Caco-2 (cell line): ENCODE data around the gene PIK3IP1. TPM values are rescaled to one million over a fixed set of nuclear protein-coding genes. Genes with fewer than 3 reads are reported as not detected.

Experiments
- BruUV-seq: library from RNA; stranded (reverse); fragments of 400-500 nt; replicated peaks from 2 replicates; lab custom pipeline; 2021; lab: Mats Ljungman, UMichigan
- CTCF ChIA-PET: fragments of 300-600 bp; sonication (Branson Sonifier 250); formaldehyde crosslinking; loops from one replicate; lab custom pipeline; 2022; ENCODE audit warnings: antibody characterized with exemption; lab: Charles Lee
- POLR2A ChIA-PET: fragments of 300-600 bp; sonication (Branson Sonifier 250); formaldehyde crosslinking; loops from one replicate; lab custom pipeline; 2022; ENCODE audit warnings: antibody characterized with exemption; lab: Charles Lee
- DNase-seq, 2 experiments: peaks; one replicate each; pipeline versions ENCODE4 v3.0.0 to v3.0.0-alpha.2; 2020 to 2022
- H3K27me3 ChIP-seq: replicated peaks from 2 replicates; pipeline ENCODE4 v1.6.0; 2011; ENCODE audit warnings: low read length; ENCODE audit not compliant: control insufficient read depth, insufficient read depth
- H3K36me3 ChIP-seq: 2 replicates; pipeline ENCODE4 v1.5.1; 2011; ENCODE audit warnings: low read length; ENCODE audit not compliant: control insufficient read depth, insufficient read depth
- H3K4me1 ChIP-seq: fragments of 250-450 bp; sonication (Bioruptor Pico); 2 replicates; pipeline ENCODE4 v1.5.1; 2020; ENCODE audit warnings: mild to moderate bottlenecking
- H3K4me3 ChIP-seq: 2 replicates; pipeline ENCODE4 v1.5.1; 2011; ENCODE audit warnings: low read depth, mild to moderate bottlenecking, control low read depth, low read length
- H3K9me3 ChIP-seq: fragments of 250-450 bp; sonication (Bioruptor Pico); 2 replicates; pipeline ENCODE4 v1.5.1; 2020; ENCODE audit warnings: mild to moderate bottlenecking, moderate library complexity
- H3K27ac Mint-ChIP-seq: one replicate; pipeline ENCODE4 v1.8.0; 2022; ENCODE audit warnings: mixed read lengths; ENCODE audit not compliant: unreplicated experiment
- H3K27me3 Mint-ChIP-seq: one replicate; pipeline ENCODE4 v1.8.0; 2022; ENCODE audit warnings: mixed read lengths; ENCODE audit not compliant: insufficient read depth, unreplicated experiment
- H3K36me3 Mint-ChIP-seq: one replicate; pipeline ENCODE4 v1.8.0; 2022; ENCODE audit warnings: mild to moderate bottlenecking, mixed read lengths; ENCODE audit not compliant: insufficient read depth, unreplicated experiment
- H3K4me1 Mint-ChIP-seq: one replicate; pipeline ENCODE4 v1.8.0; 2022; ENCODE audit warnings: low read depth, mixed read lengths; ENCODE audit not compliant: unreplicated experiment
- H3K4me3 Mint-ChIP-seq: one replicate; pipeline ENCODE4 v1.8.0; 2022; ENCODE audit warnings: mild to moderate bottlenecking, moderate library complexity, mixed read lengths; ENCODE audit not compliant: unreplicated experiment
- H3K9me3 Mint-ChIP-seq: one replicate; pipeline ENCODE4 v1.8.0; 2022; ENCODE audit warnings: mixed read lengths; ENCODE audit not compliant: unreplicated experiment
- intact Hi-C: fragments of 100-400 bp; cut with micrococcal nuclease; formaldehyde crosslinking; loops from one replicate; pipeline ENCODE4 v1.10.0; 2022; ENCODE audit not compliant: unreplicated experiment
- total RNA-seq: library from RNA; stranded (reverse); gene quantifications from 2 replicates; pipeline ENCODE4 v1.2.3, GENCODE V29; 2022
- TF ChIP-seq, protein P1 (sequence below), 2 experiments: fragments of 200-600 bp in 1 of 2; IDR thresholded peaks; 1 replicate in 1 of 2; 2 replicates in 1 of 2; pipeline versions ENCODE4 v1.5.1 to v1.8.0; 2011 to 2022; ENCODE audit warnings: antibody characterized with exemption in 1 of 2, control low read depth in 1 of 2, inconsistent platforms in 1 of 2, low read depth in 1 of 2, low read length in 1 of 2, mild to moderate bottlenecking in 1 of 2, moderate library complexity in 1 of 2; ENCODE audit not compliant: insufficient read depth in 1 of 2, severe bottlenecking in 1 of 2, unreplicated experiment in 1 of 2

Gene PIK3IP1
- total RNA-seq, 1 experiment from 2014 or later = 0.68 TPM

DNA sequence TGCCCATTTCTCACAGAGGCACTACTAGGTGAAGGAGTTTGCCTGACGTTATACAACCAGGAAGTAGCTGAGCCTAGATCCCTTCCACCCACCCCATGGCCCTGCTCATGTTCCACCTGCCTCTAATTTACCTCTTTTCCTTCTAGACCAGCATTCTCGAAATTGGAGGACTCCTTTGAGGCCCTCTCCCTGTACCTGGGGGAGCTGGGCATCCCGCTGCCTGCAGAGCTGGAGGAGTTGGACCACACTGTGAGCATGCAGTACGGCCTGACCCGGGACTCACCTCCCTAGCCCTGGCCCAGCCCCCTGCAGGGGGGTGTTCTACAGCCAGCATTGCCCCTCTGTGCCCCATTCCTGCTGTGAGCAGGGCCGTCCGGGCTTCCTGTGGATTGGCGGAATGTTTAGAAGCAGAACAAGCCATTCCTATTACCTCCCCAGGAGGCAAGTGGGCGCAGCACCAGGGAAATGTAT is 14.1 kb downstream of the PIK3IP1 start:
- no peaks in the 10 kb centered on the region for H3K9me3 Mint-ChIP-seq
- no peak overlapping the region for H3K27ac Mint-ChIP-seq
- no peak overlapping the region for H3K4me3 ChIP-seq
- no peaks in the 10 kb centered on the region for H3K27me3 ChIP-seq
- H3K27me3 Mint-ChIP-seq = no peaks in the 10 kb centered on the region
- peaks cover 11% of the 10 kb centered on the region; the same call in 1 of the 2 replicates for H3K4me1 ChIP-seq
- ChIA-PET POLR2A (no interaction called here), CTCF (no interaction called here)
- no peak overlapping the region for H3K4me3 Mint-ChIP-seq
- no peaks in the 10 kb centered on the region for H3K9me3 ChIP-seq
- no TSS peak for BruUV-seq
- TF ChIP-seq, protein P1, sequence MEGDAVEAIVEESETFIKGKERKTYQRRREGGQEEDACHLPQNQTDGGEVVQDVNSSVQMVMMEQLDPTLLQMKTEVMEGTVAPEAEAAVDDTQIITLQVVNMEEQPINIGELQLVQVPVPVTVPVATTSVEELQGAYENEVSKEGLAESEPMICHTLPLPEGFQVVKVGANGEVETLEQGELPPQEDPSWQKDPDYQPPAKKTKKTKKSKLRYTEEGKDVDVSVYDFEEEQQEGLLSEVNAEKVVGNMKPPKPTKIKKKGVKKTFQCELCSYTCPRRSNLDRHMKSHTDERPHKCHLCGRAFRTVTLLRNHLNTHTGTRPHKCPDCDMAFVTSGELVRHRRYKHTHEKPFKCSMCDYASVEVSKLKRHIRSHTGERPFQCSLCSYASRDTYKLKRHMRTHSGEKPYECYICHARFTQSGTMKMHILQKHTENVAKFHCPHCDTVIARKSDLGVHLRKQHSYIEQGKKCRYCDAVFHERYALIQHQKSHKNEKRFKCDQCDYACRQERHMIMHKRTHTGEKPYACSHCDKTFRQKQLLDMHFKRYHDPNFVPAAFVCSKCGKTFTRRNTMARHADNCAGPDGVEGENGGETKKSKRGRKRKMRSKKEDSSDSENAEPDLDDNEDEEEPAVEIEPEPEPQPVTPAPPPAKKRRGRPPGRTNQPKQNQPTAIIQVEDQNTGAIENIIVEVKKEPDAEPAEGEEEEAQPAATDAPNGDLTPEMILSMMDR (IDR thresholded peaks at IDR 0.05; ENCODE audit: insufficient read depth in 1 of 2, low read depth in 1 of 2, low read length in 1 of 2, severe bottlenecking in 1 of 2, unreplicated experiment in 1 of 2) = no peak
- H3K36me3 Mint-ChIP-seq = peaks cover 41% of the 10 kb centered on the region
- intact Hi-C loops = no loop called here
- DNase-seq = no peak
- no peaks in the 10 kb centered on the region for H3K4me1 Mint-ChIP-seq
- peaks cover 1% of the 10 kb centered on the region; the same call in 1 of the 2 replicates for H3K36me3 ChIP-seq

DNA sequence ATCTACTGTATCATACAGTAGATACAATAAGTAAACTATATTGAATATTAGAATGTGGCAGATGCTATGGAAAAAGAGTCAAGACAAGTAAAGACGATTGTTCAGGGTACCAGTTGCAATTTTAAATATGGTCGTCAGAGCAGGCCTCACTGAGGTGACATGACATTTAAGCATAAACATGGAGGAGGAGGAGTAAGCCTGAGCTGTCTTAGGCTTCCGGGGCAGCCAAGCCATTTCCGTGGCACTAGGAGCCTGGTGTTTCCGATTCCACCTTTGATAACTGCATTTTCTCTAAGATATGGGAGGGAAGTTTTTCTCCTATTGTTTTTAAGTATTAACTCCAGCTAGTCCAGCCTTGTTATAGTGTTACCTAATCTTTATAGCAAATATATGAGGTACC is 14.5 kb downstream of the PIK3IP1 start:
- ChIA-PET CTCF (no interaction called here), POLR2A (no interaction called here)
- Mint-ChIP-seq H3K36me3 (peaks cover 45% of the 10 kb centered on the region), H3K4me1 (no peaks in the 10 kb centered on the region), H3K27me3 (no peaks in the 10 kb centered on the region), H3K4me3 (no peak overlapping the region), H3K9me3 (no peaks in the 10 kb centered on the region), H3K27ac (no peak overlapping the region)
- Histone ChIP-seq H3K27me3 (no peaks in the 10 kb centered on the region), H3K36me3 (peaks cover 2% of the 10 kb centered on the region; the same call in 1 of the 2 replicates), H3K9me3 (no peaks in the 10 kb centered on the region), H3K4me1 (peaks cover 12% of the 10 kb centered on the region; the same call in 1 of the 2 replicates), H3K4me3 (no peak overlapping the region)
- BruUV-seq = no TSS peak
- intact Hi-C loops = no loop called here
- TF ChIP-seq, protein P1 (IDR thresholded peaks at IDR 0.05; ENCODE audit: insufficient read depth in 1 of 2, low read depth in 1 of 2, low read length in 1 of 2, severe bottlenecking in 1 of 2, unreplicated experiment in 1 of 2) = no peak
- DNase-seq = no peak

DNA sequence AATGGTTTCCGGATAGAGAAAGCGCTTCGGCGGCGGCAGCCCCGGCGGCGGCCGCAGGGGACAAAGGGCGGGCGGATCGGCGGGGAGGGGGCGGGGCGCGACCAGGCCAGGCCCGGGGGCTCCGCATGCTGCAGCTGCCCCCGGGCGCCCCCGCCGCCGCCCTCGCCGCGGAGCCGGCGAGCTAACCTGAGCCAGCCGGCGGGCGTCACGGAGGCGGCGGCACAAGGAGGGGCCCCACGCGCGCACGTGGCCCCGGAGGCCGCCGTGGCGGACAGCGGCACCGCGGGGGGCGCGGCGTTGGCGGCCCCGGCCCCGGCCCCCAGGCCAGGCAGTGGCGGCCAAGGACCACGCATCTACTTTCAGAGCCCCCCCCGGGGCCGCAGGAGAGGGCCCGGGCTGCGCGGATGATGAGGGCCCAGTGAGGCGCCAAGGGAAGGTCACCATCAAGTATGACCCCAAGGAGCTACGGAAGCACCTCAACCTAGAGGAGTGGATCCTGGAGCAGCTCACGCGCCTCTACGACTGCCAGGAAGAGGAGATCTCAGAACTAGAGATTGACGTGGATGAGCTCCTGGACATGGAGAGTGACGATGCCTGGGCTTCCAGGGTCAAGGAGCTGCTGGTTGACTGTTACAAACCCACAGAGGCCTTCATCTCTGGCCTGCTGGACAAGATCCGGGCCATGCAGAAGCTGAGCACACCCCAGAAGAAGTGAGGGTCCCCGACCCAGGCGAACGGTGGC is 15.7 kb downstream of the PIK3IP1 start:
- H3K4me3 ChIP-seq = no peak overlapping the region
- Mint-ChIP-seq H3K27ac (no peak overlapping the region), H3K36me3 (peaks cover 50% of the 10 kb centered on the region), H3K9me3 (no peaks in the 10 kb centered on the region), H3K27me3 (no peaks in the 10 kb centered on the region), H3K4me3 (no peak overlapping the region), H3K4me1 (peaks cover 3% of the 10 kb centered on the region)
- intact Hi-C loops = no loop called here
- ChIA-PET CTCF (interaction anchor here (0.6 kb wide), 1 partner anchor 50 kb away, joined by 3 read pairs; no protein-coding TSS in a partner anchor), POLR2A (interaction anchor here (0.6 kb wide), 1 partner anchor 88 kb away, joined by 7 read pairs; no protein-coding TSS in a partner anchor)
- peaks cover 16% of the 10 kb centered on the region; the same call in 1 of the 2 replicates for H3K4me1 ChIP-seq
- DNase-seq = no peak
- peaks cover 2% of the 10 kb centered on the region; the same call in 1 of the 2 replicates for H3K36me3 ChIP-seq
- BruUV-seq = no TSS peak
- no peaks in the 10 kb centered on the region for H3K27me3 ChIP-seq
- H3K9me3 ChIP-seq = no peaks in the 10 kb centered on the region
- TF ChIP-seq, protein P1 (IDR thresholded peaks at IDR 0.05; ENCODE audit: insufficient read depth in 1 of 2, low read depth in 1 of 2, low read length in 1 of 2, severe bottlenecking in 1 of 2, unreplicated experiment in 1 of 2) = no peak
